ENCODE data around the gene SP6. TPM values are rescaled to one million over a fixed set of nuclear protein-coding genes. Genes with fewer than 3 reads are reported as not detected.

The SP6 gene
- total RNA-seq, 2 donors from 2014 or later: not detected

DNA sequence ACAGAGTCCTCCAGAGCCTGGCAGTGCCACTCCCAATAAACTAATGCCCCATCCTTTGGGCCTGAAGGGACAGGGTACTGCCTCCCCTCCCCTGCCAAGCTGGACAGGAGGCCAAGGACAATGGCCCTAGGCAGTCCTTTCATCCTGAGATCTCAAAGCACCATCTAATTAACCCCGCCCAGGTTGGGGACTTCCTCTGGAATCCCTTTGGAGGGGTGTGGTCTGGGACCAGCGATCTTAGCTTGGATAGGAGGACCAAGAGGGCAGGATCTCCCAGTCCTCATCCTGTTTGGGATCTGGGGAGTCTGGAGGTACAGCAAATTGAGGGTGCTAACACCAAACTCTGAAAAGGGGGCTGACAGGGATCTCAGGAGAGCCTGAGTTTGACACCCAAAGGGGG lies 18.2 kb upstream of the SP6 start:
- ATAC-seq (ENCODE audit: insufficient number of reproducible peaks, low FRiP score, low read depth): no peak
- H3K9me3 ChIP-seq: no peaks in the 10 kb centered on the region
- no peak overlapping the region for H3K27ac ChIP-seq
- peaks cover 8% of the 10 kb centered on the region for H3K27me3 ChIP-seq (replicated peaks; ENCODE audit: insufficient read depth)
- no peak for DNase-seq (ENCODE audit: low spot score)
- TF ChIP-seq, protein P1, sequence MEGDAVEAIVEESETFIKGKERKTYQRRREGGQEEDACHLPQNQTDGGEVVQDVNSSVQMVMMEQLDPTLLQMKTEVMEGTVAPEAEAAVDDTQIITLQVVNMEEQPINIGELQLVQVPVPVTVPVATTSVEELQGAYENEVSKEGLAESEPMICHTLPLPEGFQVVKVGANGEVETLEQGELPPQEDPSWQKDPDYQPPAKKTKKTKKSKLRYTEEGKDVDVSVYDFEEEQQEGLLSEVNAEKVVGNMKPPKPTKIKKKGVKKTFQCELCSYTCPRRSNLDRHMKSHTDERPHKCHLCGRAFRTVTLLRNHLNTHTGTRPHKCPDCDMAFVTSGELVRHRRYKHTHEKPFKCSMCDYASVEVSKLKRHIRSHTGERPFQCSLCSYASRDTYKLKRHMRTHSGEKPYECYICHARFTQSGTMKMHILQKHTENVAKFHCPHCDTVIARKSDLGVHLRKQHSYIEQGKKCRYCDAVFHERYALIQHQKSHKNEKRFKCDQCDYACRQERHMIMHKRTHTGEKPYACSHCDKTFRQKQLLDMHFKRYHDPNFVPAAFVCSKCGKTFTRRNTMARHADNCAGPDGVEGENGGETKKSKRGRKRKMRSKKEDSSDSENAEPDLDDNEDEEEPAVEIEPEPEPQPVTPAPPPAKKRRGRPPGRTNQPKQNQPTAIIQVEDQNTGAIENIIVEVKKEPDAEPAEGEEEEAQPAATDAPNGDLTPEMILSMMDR (IDR thresholded peaks at IDR 0.05): no peak
- no peaks in the 10 kb centered on the region for H3K36me3 ChIP-seq
- no peak overlapping the region for H3K4me3 ChIP-seq
- no peaks in the 10 kb centered on the region for H3K4me1 ChIP-seq (ENCODE audit: control insufficient read depth in 1 of 2, low read depth in 2 of 2)

GRCh38 chr17:47867813-47868533 lies 17.0 kb upstream of the SP6 start:
- Histone ChIP-seq H3K4me1 (ENCODE audit: control insufficient read depth in 1 of 2, low read depth in 2 of 2) (peaks cover 2 to 3% of the 10 kb centered on the region in 2 donors), H3K27me3 (replicated peaks; ENCODE audit: insufficient read depth) (peaks cover 8% of the 10 kb centered on the region), H3K36me3 (no peaks in the 10 kb centered on the region), H3K27ac (no peak overlapping the region), H3K9me3 (no peaks in the 10 kb centered on the region), H3K4me3 (no peak overlapping the region)
- TF ChIP-seq, protein P1 (IDR thresholded peaks at IDR 0.05): no peak
- ATAC-seq (ENCODE audit: insufficient number of reproducible peaks, low FRiP score, low read depth) (no peak), DNase-seq (ENCODE audit: low spot score) (no peak)

GRCh38 chr17:47866941-47867340 lies 16.0 kb upstream of the SP6 start:
- no peaks in the 10 kb centered on the region for H3K36me3 ChIP-seq

GRCh38 chr17:47864791-47865216 lies 13.8 kb upstream of the SP6 start:
- Histone ChIP-seq H3K36me3 (no peaks in the 10 kb centered on the region), H3K27ac (no peak overlapping the region), H3K27me3 (replicated peaks; ENCODE audit: insufficient read depth) (no peaks in the 10 kb centered on the region), H3K4me1 (ENCODE audit: control insufficient read depth in 1 of 2, low read depth in 2 of 2) (peaks cover 7% of the 10 kb centered on the region in 2 donors), H3K4me3 (no peak overlapping the region), H3K9me3 (no peaks in the 10 kb centered on the region)
- DNase-seq (ENCODE audit: low spot score) (no peak), ATAC-seq (ENCODE audit: insufficient number of reproducible peaks, low FRiP score, low read depth) (no peak)
- TF ChIP-seq, protein P1 (IDR thresholded peaks at IDR 0.05): no peak

More at GRCh38 chr17:47866941-47867340, 16.0 kb upstream of the SP6 start:
- no peak overlapping the region for H3K4me3 ChIP-seq
- TF ChIP-seq, protein P1 (IDR thresholded peaks at IDR 0.05): no peak
- DNase-seq (ENCODE audit: low spot score): no peak
- no peaks in the 10 kb centered on the region for H3K9me3 ChIP-seq
- H3K27ac ChIP-seq: no peak overlapping the region
- peaks cover 7% of the 10 kb centered on the region in 2 donors for H3K4me1 ChIP-seq (ENCODE audit: control insufficient read depth in 1 of 2, low read depth in 2 of 2)
- no peaks in the 10 kb centered on the region for H3K27me3 ChIP-seq (replicated peaks; ENCODE audit: insufficient read depth)
- no peak for ATAC-seq (ENCODE audit: insufficient number of reproducible peaks, low FRiP score, low read depth)

- H3K4me3 ChIP-seq: no peak overlapping the region
- H3K4me1 ChIP-seq (ENCODE audit: control insufficient read depth in 1 of 2, low read depth in 2 of 2): peaks cover 7% of the 10 kb centered on the region in 2 donors
- no peaks in the 10 kb centered on the region for H3K27me3 ChIP-seq (replicated peaks; ENCODE audit: insufficient read depth)
- TF ChIP-seq, protein P1 (IDR thresholded peaks at IDR 0.05): no peak
- DNase-seq (ENCODE audit: low spot score) (no peak), ATAC-seq (ENCODE audit: insufficient number of reproducible peaks, low FRiP score, low read depth) (no peak)
- H3K36me3 ChIP-seq: no peaks in the 10 kb centered on the region
- no peaks in the 10 kb centered on the region for H3K9me3 ChIP-seq
- H3K27ac ChIP-seq: no peak overlapping the region
Observed at GRCh38 chr17:47862621-47863440, 11.9 kb upstream of the SP6 start.
